ENCODE measurements around the gene ATXN7L2.

Gene ATXN7L2, protein sequence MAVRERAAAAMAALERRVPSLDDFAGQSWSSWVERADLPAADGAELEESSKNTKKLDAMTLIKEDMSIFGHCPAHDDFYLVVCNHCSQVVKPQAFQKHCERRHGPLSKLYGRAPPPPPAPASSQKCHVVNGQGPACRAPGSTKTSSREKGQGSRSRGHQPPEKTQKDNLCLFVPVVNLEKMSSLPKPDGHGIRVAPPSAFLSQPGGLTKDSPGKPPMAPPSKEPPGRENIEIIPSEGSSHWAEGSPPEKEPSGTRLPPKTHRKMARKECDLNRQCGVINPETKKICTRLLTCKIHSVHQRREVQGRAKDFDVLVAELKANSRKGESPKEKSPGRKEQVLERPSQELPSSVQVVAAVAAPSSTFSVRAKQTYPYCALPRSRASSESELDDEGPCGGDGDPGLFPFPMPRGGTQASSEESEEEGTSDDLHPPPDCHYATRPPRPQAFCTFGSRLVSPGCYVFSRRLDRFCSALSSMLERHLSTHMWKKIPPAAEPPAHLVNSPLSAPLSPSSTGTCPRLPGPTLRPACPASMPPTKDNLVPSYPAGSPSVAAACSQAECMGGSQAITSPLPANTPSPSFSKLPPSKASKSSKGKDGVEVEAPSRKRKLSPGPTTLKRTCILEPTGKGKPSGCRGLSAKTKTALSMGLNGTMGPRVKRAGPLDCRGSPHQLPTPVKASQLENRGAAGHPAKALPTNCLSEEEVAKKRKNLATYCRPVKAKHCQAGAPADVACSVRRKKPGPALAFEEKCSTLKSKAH

DNA sequence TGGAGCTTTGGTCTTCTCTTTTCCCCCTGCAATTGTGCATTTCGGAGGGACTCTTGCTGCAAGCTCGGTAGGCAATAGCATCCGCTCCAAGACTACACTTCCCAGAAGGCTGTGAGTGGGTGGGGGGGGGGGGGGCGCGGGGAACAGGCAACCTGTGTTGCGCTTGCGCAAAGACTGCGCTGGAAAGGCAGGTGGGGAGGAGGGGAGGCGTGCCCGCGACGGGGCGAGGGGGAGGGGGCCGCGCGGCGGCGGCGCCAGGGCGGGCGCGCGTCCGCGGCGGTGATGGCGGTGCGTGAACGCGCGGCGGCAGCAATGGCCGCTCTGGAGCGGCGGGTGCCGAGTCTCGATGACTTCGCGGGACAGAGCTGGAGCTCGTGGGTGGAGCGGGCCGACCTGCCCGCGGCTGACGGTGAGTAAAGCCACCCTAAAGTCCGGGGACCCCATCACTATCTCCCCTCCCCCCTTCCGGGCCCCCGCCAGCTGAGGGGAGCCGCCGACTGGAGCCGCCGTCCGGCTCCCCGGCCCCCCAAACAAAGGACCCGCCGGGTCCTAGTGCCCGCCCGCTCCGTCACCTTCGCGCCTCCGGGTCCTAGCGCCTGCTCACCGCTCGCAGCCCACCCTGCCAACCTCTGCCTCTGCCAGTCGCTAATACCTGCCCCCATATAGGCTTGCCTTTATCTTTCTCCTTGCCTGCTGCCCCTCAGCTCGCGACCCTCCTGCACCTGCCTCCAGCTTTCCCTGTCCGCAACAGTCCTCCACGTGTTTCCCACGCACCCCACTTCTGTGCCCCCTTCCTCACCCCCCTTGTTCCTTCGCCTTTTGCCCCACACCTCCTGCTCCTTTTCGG lies at the start of gene ATXN7L2:
Gene ATXN7L2, plus strand, starts transcription at position 234 of the 847 bp plus-strand sequence. Its CDS starts 49 bp downstream, at position 283.
- no peaks in the 10 kb centered on the region for H3K36me3 ChIP-seq (ENCODE audit: insufficient read depth, low read length)
- H3K9me3 ChIP-seq (ENCODE audit: low read length) = no peaks in the 10 kb centered on the region
- H2AFZ ChIP-seq (ENCODE audit: low read length) = peak within 1 kb of the TSS; percentile 98; the same call in 1 of the 2 replicates
- H3K4me1 ChIP-seq (ENCODE audit: insufficient read depth, low read length, severe bottlenecking) = peaks cover 23% of the 10 kb centered on the region
- no peaks in the 10 kb centered on the region for H4K20me1 ChIP-seq (ENCODE audit: insufficient read depth, low read length)
- H3K27ac ChIP-seq (ENCODE audit: low read depth, low read length, poor library complexity, severe bottlenecking) = peak within 1 kb of the TSS; percentile 29
- no peaks in the 10 kb centered on the region for H3K79me2 ChIP-seq (ENCODE audit: insufficient read depth, low read length)
- H3K27me3 ChIP-seq (ENCODE audit: insufficient read depth, low read length) = no peaks in the 10 kb centered on the region; the same call in 1 of the 2 replicates
- H3K4me2 ChIP-seq (ENCODE audit: low read length) = peak within 1 kb of the TSS; percentile 99
- H3K9ac ChIP-seq (ENCODE audit: low read length) = peak within 1 kb of the TSS; percentile 84
- TF ChIP-seq, protein P1, sequence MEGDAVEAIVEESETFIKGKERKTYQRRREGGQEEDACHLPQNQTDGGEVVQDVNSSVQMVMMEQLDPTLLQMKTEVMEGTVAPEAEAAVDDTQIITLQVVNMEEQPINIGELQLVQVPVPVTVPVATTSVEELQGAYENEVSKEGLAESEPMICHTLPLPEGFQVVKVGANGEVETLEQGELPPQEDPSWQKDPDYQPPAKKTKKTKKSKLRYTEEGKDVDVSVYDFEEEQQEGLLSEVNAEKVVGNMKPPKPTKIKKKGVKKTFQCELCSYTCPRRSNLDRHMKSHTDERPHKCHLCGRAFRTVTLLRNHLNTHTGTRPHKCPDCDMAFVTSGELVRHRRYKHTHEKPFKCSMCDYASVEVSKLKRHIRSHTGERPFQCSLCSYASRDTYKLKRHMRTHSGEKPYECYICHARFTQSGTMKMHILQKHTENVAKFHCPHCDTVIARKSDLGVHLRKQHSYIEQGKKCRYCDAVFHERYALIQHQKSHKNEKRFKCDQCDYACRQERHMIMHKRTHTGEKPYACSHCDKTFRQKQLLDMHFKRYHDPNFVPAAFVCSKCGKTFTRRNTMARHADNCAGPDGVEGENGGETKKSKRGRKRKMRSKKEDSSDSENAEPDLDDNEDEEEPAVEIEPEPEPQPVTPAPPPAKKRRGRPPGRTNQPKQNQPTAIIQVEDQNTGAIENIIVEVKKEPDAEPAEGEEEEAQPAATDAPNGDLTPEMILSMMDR (IDR thresholded peaks at IDR 0.05; ENCODE audit: low read length) = no peak
- no peak for TF ChIP-seq EZH2 (IDR thresholded peaks at IDR 0.05; ENCODE audit: borderline replicate concordance, low read length)
- H3K9me2 ChIP-seq (ENCODE audit: low read depth, low read length) = no peaks in the 10 kb centered on the region
- peak within 1 kb of the TSS; percentile 86 for H3K4me3 ChIP-seq (ENCODE audit: low read depth, low read length, poor library complexity, severe bottlenecking)
- peaks cover 5% of the 10 kb centered on the region; the same call in 1 of the 2 replicates for H3F3A ChIP-seq (ENCODE audit: insufficient read depth, low read length)

DNA sequence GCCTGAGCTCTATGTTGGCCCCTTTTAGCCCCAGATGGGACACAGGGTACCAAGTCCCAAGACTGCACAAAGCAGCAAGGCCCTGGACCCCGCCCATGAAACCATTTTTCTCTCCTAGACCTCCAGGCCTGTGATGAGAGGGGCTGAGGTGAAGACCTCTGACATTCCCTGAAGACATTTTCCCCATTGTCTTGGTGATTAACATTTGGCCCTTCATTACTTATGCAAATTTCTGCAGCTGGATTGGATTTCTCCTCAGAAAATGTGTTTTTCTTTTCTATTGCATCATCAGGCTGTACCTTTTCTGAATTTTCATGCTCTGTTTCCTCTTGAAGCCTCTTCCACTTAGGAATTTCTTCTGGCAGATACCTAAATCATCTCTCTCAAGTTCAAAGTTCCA lies 49.2 kb upstream of the ATXN7L2 start:
- Histone ChIP-seq H4K20me1 (ENCODE audit: insufficient read depth, low read length) (no peaks in the 10 kb centered on the region), H3K27ac (ENCODE audit: low read depth, low read length, poor library complexity, severe bottlenecking) (no peak overlapping the region)

More for the DNA sequence above, 49.2 kb upstream of the ATXN7L2 start:
- Histone ChIP-seq H3K9me3 (ENCODE audit: low read length) (0 out of 2 replicates have a peak, but pooled peaks cover 4% of the 10 kb centered on the region), H3K27me3 (ENCODE audit: insufficient read depth, low read length) (no peaks in the 10 kb centered on the region), H3K9me2 (ENCODE audit: low read depth, low read length) (no peaks in the 10 kb centered on the region), H3K79me2 (ENCODE audit: insufficient read depth, low read length) (no peaks in the 10 kb centered on the region), H3K36me3 (ENCODE audit: insufficient read depth, low read length) (no peaks in the 10 kb centered on the region; the same call in 1 of the 2 replicates), H3K9ac (ENCODE audit: low read length) (no peak overlapping the region), H3K4me2 (ENCODE audit: low read length) (no peak overlapping the region), H2AFZ (ENCODE audit: low read length) (no peak overlapping the region), H3K4me1 (ENCODE audit: insufficient read depth, low read length, severe bottlenecking) (no peaks in the 10 kb centered on the region), H3F3A (ENCODE audit: insufficient read depth, low read length) (no peaks in the 10 kb centered on the region), H3K4me3 (ENCODE audit: low read depth, low read length, poor library complexity, severe bottlenecking) (no peak overlapping the region)
- TF ChIP-seq, protein P1 (IDR thresholded peaks at IDR 0.05; ENCODE audit: low read length) = no peak
- no peak for TF ChIP-seq EZH2 (IDR thresholded peaks at IDR 0.05; ENCODE audit: borderline replicate concordance, low read length)
